Activated CD4-positive, alpha-beta T cell treated with anti-CD3 and anti-CD28 coated beads for 36 hours (primary cell): ENCODE data around the gene TOP1. TPM values are rescaled to one million over a fixed set of nuclear protein-coding genes. Genes with fewer than 3 reads are reported as not detected.

ENCODE experiments used
- microRNA-seq: library from miRNA; unstranded; fragments of <30 nt; microRNA quantifications from one replicate; pipeline ENCODE4 v1.2.0, GENCODE V29; 2021; ENCODE audit warnings: borderline replicate concordance
- total RNA-seq, 2 experiments: library from RNA; stranded (reverse); gene quantifications; one replicate each; pipeline ENCODE4 v1.2.3, GENCODE V29; 2021

Gene TOP1
- total RNA-seq, 2 experiments from 2014 or later: 111 to 124 TPM

Small RNA genes lying within 50 kb of the gene (microRNA-seq; reads per million reads assigned to microRNA genes)
- gene MIR6871: not detected

Other genes starting within 250 kb of the TOP1 start
- gene PLCG1, start 108.7 kb downstream of the TOP1 start, total RNA-seq: 100 to 1,000 TPM; 185 to 230 TPM